ENCODE data around the gene YWHAH. TPM values are rescaled to one million over a fixed set of nuclear protein-coding genes. Genes with fewer than 3 reads are reported as not detected.

YWHAH gene
- total RNA-seq, 2 donors from 2014 or later: 41.9 to 62.4 TPM

DNA sequence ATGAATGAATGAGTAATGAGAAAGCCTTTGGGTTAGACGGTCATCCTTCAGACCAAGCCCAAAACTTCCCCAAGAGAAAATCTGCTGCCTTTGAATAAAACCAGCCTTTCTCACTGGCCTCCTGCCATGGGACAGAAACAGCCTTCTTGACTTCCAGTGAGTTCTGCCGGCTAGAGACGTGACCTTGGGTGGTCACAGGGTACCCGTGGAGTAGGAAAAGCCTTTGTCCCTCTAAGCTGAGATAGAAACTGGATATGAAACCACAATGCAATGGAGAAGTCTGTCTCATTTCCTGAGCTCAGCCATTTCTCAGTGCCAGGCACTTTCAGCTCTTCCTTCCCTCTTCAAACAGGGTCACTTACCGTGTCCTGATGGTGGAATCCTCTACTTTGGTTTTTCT lies 21.2 kb upstream of the YWHAH start:
- Histone ChIP-seq H3K4me3 (no peak overlapping the region), H3K27ac (no peak overlapping the region), H3K9me3 (no peaks in the 10 kb centered on the region), H3K27me3 (replicated peaks; ENCODE audit: insufficient read depth) (no peaks in the 10 kb centered on the region), H3K4me1 (replicated peaks) (no peaks in the 10 kb centered on the region), H3K36me3 (no peaks in the 10 kb centered on the region)
- intact Hi-C loops (cut with DNase I): no loop called here
- DNase-seq (ENCODE audit: low spot score): no peak
- whole genome bisulfite sequencing: 31% methylated on average over 5 of the region's 5 CpGs
- TF ChIP-seq POLR2AphosphoS5 (IDR thresholded peaks at IDR 0.05): no peak
- TF ChIP-seq POLR2A (IDR thresholded peaks at IDR 0.05): no peak
- TF ChIP-seq, protein P1, sequence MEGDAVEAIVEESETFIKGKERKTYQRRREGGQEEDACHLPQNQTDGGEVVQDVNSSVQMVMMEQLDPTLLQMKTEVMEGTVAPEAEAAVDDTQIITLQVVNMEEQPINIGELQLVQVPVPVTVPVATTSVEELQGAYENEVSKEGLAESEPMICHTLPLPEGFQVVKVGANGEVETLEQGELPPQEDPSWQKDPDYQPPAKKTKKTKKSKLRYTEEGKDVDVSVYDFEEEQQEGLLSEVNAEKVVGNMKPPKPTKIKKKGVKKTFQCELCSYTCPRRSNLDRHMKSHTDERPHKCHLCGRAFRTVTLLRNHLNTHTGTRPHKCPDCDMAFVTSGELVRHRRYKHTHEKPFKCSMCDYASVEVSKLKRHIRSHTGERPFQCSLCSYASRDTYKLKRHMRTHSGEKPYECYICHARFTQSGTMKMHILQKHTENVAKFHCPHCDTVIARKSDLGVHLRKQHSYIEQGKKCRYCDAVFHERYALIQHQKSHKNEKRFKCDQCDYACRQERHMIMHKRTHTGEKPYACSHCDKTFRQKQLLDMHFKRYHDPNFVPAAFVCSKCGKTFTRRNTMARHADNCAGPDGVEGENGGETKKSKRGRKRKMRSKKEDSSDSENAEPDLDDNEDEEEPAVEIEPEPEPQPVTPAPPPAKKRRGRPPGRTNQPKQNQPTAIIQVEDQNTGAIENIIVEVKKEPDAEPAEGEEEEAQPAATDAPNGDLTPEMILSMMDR (IDR thresholded peaks at IDR 0.05): no peak

- H3K36me3 ChIP-seq: no peaks in the 10 kb centered on the region
- TF ChIP-seq POLR2AphosphoS5 (IDR thresholded peaks at IDR 0.05) (no peak), POLR2A (IDR thresholded peaks at IDR 0.05) (no peak)
- TF ChIP-seq, protein P1 (IDR thresholded peaks at IDR 0.05): no peak
- no peak overlapping the region for H3K27ac ChIP-seq
- no peaks in the 10 kb centered on the region for H3K27me3 ChIP-seq (replicated peaks; ENCODE audit: insufficient read depth)
- no peak for DNase-seq (ENCODE audit: low spot score)
- no peak overlapping the region for H3K4me3 ChIP-seq
- no peaks in the 10 kb centered on the region for H3K9me3 ChIP-seq
- no peaks in the 10 kb centered on the region for H3K4me1 ChIP-seq (replicated peaks)
- intact Hi-C loops (cut with DNase I): no loop called here
- 63% methylated on average over 2 of the region's 2 CpGs for WGBS
These were observed 20.6 kb upstream of the YWHAH start for GRCh38 chr22:31923747-31924146.

DNA sequence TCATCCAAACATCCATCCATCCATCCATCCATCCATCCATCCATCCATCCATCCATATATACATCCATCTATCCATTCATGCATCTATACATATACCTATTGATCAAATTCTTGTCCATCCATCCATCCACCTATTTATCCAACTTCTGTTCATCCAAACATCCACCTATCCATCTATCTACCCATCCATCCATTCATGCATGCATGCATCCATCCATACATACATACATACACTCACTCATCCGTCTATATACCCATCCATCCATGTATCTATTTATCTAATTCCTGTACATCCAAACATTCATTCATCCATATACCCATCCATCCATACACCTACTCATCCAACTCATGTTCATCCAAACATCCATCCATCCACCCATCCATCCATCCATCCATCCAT lies 19.3 kb upstream of the YWHAH start:
- 97% methylated on average over 1 of the region's 1 CpG for WGBS
- TF ChIP-seq, protein P1 (IDR thresholded peaks at IDR 0.05): no peak
- TF ChIP-seq POLR2A (IDR thresholded peaks at IDR 0.05): no peak
- no peak for TF ChIP-seq POLR2AphosphoS5 (IDR thresholded peaks at IDR 0.05)
- no peaks in the 10 kb centered on the region for H3K36me3 ChIP-seq
- H3K4me1 ChIP-seq (replicated peaks): no peaks in the 10 kb centered on the region
- H3K27me3 ChIP-seq (replicated peaks; ENCODE audit: insufficient read depth): no peaks in the 10 kb centered on the region
- intact Hi-C loops (cut with DNase I): no loop called here
- H3K4me3 ChIP-seq: no peak overlapping the region
- DNase-seq (ENCODE audit: low spot score): no peak
- no peaks in the 10 kb centered on the region for H3K9me3 ChIP-seq
- H3K27ac ChIP-seq: no peak overlapping the region

- Histone ChIP-seq H3K36me3 (no peaks in the 10 kb centered on the region), H3K4me1 (replicated peaks) (no peaks in the 10 kb centered on the region), H3K27ac (no peak overlapping the region), H3K27me3 (replicated peaks; ENCODE audit: insufficient read depth) (no peaks in the 10 kb centered on the region), H3K9me3 (no peaks in the 10 kb centered on the region), H3K4me3 (no peak overlapping the region)
- no peak for TF ChIP-seq POLR2A (IDR thresholded peaks at IDR 0.05)
- TF ChIP-seq POLR2AphosphoS5 (IDR thresholded peaks at IDR 0.05): no peak
- TF ChIP-seq, protein P1 (IDR thresholded peaks at IDR 0.05): no peak
- intact Hi-C loops (cut with DNase I): no loop called here
- no peak for DNase-seq (ENCODE audit: low spot score)
- 69% methylated on average over 1 of the region's 1 CpG for WGBS
These were observed 18.3 kb upstream of the YWHAH start for GRCh38 chr22:31926024-31926423.

DNA sequence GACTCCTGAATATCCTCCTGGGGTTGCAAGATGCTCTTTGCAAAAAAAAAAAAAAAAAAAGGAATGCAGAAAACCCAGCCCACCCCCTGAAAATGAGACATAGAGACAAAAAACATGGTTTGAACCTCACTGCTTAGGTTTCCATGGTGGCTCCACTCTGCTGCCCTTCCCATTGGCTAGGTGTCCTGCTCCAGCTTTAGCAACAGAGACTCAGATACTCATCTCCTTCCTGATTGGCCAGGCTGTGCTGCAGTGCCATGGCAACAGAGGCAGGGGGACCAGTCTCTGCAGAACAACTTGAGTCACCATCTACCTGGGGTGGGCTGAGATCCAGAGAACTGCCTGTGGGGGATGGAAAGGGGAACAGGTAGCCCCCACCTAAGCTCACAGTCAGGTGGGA lies 17.4 kb upstream of the YWHAH start:
- Histone ChIP-seq H3K4me3 (no peak overlapping the region), H3K4me1 (replicated peaks) (no peaks in the 10 kb centered on the region), H3K36me3 (no peaks in the 10 kb centered on the region), H3K27me3 (replicated peaks; ENCODE audit: insufficient read depth) (no peaks in the 10 kb centered on the region), H3K27ac (no peak overlapping the region), H3K9me3 (no peaks in the 10 kb centered on the region)
- DNase-seq (ENCODE audit: low spot score): no peak
- no peak for TF ChIP-seq POLR2A (IDR thresholded peaks at IDR 0.05)
- no peak for TF ChIP-seq POLR2AphosphoS5 (IDR thresholded peaks at IDR 0.05)
- TF ChIP-seq, protein P1 (IDR thresholded peaks at IDR 0.05): no peak
- intact Hi-C loops (cut with DNase I): no loop called here
